Measurements from ENCODE around the gene FAM98A.

- TF ChIP-seq, protein P1, sequence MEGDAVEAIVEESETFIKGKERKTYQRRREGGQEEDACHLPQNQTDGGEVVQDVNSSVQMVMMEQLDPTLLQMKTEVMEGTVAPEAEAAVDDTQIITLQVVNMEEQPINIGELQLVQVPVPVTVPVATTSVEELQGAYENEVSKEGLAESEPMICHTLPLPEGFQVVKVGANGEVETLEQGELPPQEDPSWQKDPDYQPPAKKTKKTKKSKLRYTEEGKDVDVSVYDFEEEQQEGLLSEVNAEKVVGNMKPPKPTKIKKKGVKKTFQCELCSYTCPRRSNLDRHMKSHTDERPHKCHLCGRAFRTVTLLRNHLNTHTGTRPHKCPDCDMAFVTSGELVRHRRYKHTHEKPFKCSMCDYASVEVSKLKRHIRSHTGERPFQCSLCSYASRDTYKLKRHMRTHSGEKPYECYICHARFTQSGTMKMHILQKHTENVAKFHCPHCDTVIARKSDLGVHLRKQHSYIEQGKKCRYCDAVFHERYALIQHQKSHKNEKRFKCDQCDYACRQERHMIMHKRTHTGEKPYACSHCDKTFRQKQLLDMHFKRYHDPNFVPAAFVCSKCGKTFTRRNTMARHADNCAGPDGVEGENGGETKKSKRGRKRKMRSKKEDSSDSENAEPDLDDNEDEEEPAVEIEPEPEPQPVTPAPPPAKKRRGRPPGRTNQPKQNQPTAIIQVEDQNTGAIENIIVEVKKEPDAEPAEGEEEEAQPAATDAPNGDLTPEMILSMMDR (conservative IDR thresholded peaks at IDR 0.05 in 1 of 2, IDR thresholded peaks at IDR 0.05 in 1 of 2; ENCODE audit: low read depth in 1 of 2, low read length in 2 of 2) = no peak
- TF ChIP-seq EZH2 (IDR thresholded peaks at IDR 0.05; ENCODE audit: low read length, missing control alignments) = no peak
These were observed 39.8 kb downstream of the FAM98A start for GRCh38 chr2:33559328-33559727.
